GM23338 (cell line): ENCODE results near the gene TBX19. TPM values are rescaled to one million over a fixed set of nuclear protein-coding genes. Genes with fewer than 3 reads are reported as not detected.

Source experiments
- ATAC-seq: fragments of 200-7000 bp; cut with Tn5 transposase; 3 replicates; pipeline ENCODE4 v1.9.1; 2020
- DNase-seq: peaks from one replicate; pipeline ENCODE4 v3.0.0-alpha.2; 2015; ENCODE audit warnings: low spot score
- H2AFZ ChIP-seq: fragments of 200-600 bp; sonication (generic); 2 replicates; pipeline ENCODE4 v1.8.0; 2016; ENCODE audit warnings: antibody characterized with exemption, mild to moderate bottlenecking, moderate library complexity
- H3F3A ChIP-seq: fragments of 200-600 bp; sonication (generic); replicated peaks from 2 replicates; pipeline ENCODE4 v1.8.0; 2017; ENCODE audit warnings: antibody characterized with exemption, mixed run types, low read depth
- H3K27ac ChIP-seq: fragments of 200-600 bp; sonication (generic); 2 replicates; pipeline ENCODE4 v1.6.1; 2016; ENCODE audit warnings: low read depth
- H3K27me3 ChIP-seq: fragments of 200-600 bp; sonication (generic); 2 replicates; pipeline ENCODE4 v1.8.0; 2016; ENCODE audit warnings: mild to moderate bottlenecking, mixed run types, moderate library complexity; ENCODE audit not compliant: insufficient read depth
- H3K36me3 ChIP-seq: fragments of 200-600 bp; sonication (generic); 2 replicates; pipeline ENCODE4 v1.8.0; 2016; ENCODE audit warnings: mild to moderate bottlenecking; ENCODE audit not compliant: insufficient read depth
- H3K4me1 ChIP-seq: fragments of 200-600 bp; sonication (generic); 2 replicates; pipeline ENCODE4 v1.8.0; 2016; ENCODE audit warnings: mild to moderate bottlenecking, moderate library complexity; ENCODE audit not compliant: insufficient read depth
- H3K4me2 ChIP-seq: fragments of 200-600 bp; sonication (generic); 2 replicates; pipeline ENCODE4 v1.7.1; 2017; ENCODE audit warnings: mixed run types
- H3K4me3 ChIP-seq: fragments of 200-600 bp; sonication (generic); 2 replicates; pipeline ENCODE4 v1.6.1; 2016; ENCODE audit warnings: mixed run types
- H3K79me2 ChIP-seq: fragments of 200-600 bp; sonication (generic); replicated peaks from 2 replicates; pipeline ENCODE4 v1.8.0; 2017; ENCODE audit warnings: mild to moderate bottlenecking; ENCODE audit not compliant: insufficient read depth
- H3K9me2 ChIP-seq: fragments of 200-600 bp; sonication (generic); 2 replicates; pipeline ENCODE4 v1.8.0; 2017; ENCODE audit not compliant: insufficient read depth
- H4K20me1 ChIP-seq: fragments of 200-600 bp; sonication (generic); replicated peaks from 2 replicates; pipeline ENCODE4 v1.8.0; 2017; ENCODE audit warnings: mild to moderate bottlenecking; ENCODE audit not compliant: insufficient read depth
- H3K27ac Mint-ChIP-seq: 2 replicates; pipeline ENCODE4 v1.8.0; 2020; ENCODE audit warnings: inconsistent platforms, mild to moderate bottlenecking, moderate library complexity, mixed read lengths
- H3K27me3 Mint-ChIP-seq: 3 replicates; pipeline ENCODE4 v1.8.0; 2022; ENCODE audit warnings: low read depth, mild to moderate bottlenecking, moderate library complexity, mixed read lengths, inconsistent platforms; ENCODE audit not compliant: insufficient read depth, poor library complexity
- H3K36me3 Mint-ChIP-seq: 3 replicates; pipeline ENCODE4 v1.8.0; 2021; ENCODE audit warnings: low read depth, mild to moderate bottlenecking, inconsistent platforms, moderate library complexity, mixed read lengths
- H3K4me1 Mint-ChIP-seq: 3 replicates; pipeline ENCODE4 v1.8.0; 2020; ENCODE audit warnings: mild to moderate bottlenecking, inconsistent platforms, mixed read lengths
- H3K4me3 Mint-ChIP-seq: 3 replicates; pipeline ENCODE4 v1.8.0; 2021; ENCODE audit warnings: moderate library complexity, mild to moderate bottlenecking, inconsistent platforms, mixed read lengths
- H3K9me3 Mint-ChIP-seq: 3 replicates; pipeline ENCODE4 v1.8.0; 2020; ENCODE audit warnings: moderate library complexity, mild to moderate bottlenecking, inconsistent platforms, mixed read lengths
- CTCF ChIP-seq, 2 experiments: fragments of 200-600 bp in 1 of 2; sonication (generic) in 1 of 2; conservative IDR thresholded peaks; 2 replicates each; pipeline versions ENCODE4 v1.5.1 to v1.6.1; 2016 to 2017; ENCODE audit warnings: antibody characterized with exemption in 2 of 2, low read depth in 2 of 2, mild to moderate bottlenecking in 2 of 2, moderate library complexity in 1 of 2
- ETS1 ChIP-seq: IDR thresholded peaks from 2 replicates; pipeline ENCODE4 v1.6.1; 2016; ENCODE audit warnings: antibody characterized with exemption
- EZH2phosphoT487 ChIP-seq: fragments of 200-600 bp; sonication (generic); IDR thresholded peaks from one replicate; pipeline ENCODE4 v1.8.1; 2018; ENCODE audit warnings: antibody characterized with exemption; ENCODE audit not compliant: unreplicated experiment
- REST ChIP-seq: IDR thresholded peaks from one replicate; pipeline ENCODE4 v1.6.1; 2018; ENCODE audit warnings: antibody characterized with exemption; ENCODE audit not compliant: unreplicated experiment
- STAT1 ChIP-seq: IDR thresholded peaks from one replicate; pipeline ENCODE4 v1.6.1; 2016; ENCODE audit warnings: antibody characterized with exemption; ENCODE audit not compliant: unreplicated experiment
- ZNF114 ChIP-seq: fragments of 250-450 bp; sonication (Bioruptor Pico); IDR thresholded peaks from 2 replicates; pipeline ENCODE4 v1.5.0; 2020; ENCODE audit warnings: mild to moderate bottlenecking, moderate library complexity
- ZNF462 ChIP-seq: fragments of 250-450 bp; sonication (Bioruptor Pico); IDR thresholded peaks from 2 replicates; pipeline ENCODE4 v1.5.0; 2020; ENCODE audit warnings: mild to moderate bottlenecking, moderate library complexity
- polyA plus RNA-seq: library from polyadenylated mRNA; unstranded; fragments of >200 nt; fragmentation: Nextera tagmentation; extraction: Ambion mirVana; gene quantifications from 2 replicates; pipeline ENCODE4 v1.2.1, GENCODE V29; 2016
- total RNA-seq: library from RNA; depleted of rRNA; stranded (reverse); fragments of >200 nt; shearing (Covaris generic); gene quantifications from 2 replicates; pipeline ENCODE4 v1.2.3, GENCODE V29; 2014

The TBX19 gene
- total and polyA plus RNA-seq, 2 experiments from 2014 or later, result 0.76 to 1.1 TPM

- no peak overlapping the region for H3K4me2 ChIP-seq
Observed at GRCh38 chr1:168271636-168272035, 9.0 kb upstream of the TBX19 start.

More at GRCh38 chr1:168271636-168272035, 9.0 kb upstream of the TBX19 start:
- H2AFZ ChIP-seq, result no peak overlapping the region
- no peaks in the 10 kb centered on the region for H3K9me2 ChIP-seq
- Mint-ChIP-seq H3K27me3 (no peaks in the 10 kb centered on the region), H3K9me3 (no peaks in the 10 kb centered on the region), H3K27ac (no peak overlapping the region), H3K36me3 (no peaks in the 10 kb centered on the region), H3K4me3 (no peak overlapping the region), H3K4me1 (peaks cover 3% of the 10 kb centered on the region; the same call in 1 of the 3 replicates)
- no peak for DNase-seq
- H3K27ac ChIP-seq, result no peak overlapping the region
- TF ChIP-seq ZNF114 (CRISPR knock-in tag) (no peak), STAT1 (no peak), ZNF462 (CRISPR knock-in tag) (no peak), CTCF (conservative IDR thresholded peaks at IDR 0.05; ENCODE audit: low read depth in 2 of 2) (no peak), EZH2phosphoT487 (no peak), REST (no peak), ETS1 (no peak)
- H3K79me2 ChIP-seq, result no peaks in the 10 kb centered on the region
- no peaks in the 10 kb centered on the region for H3F3A ChIP-seq
- H3K4me1 ChIP-seq, result no peaks in the 10 kb centered on the region
- no peaks in the 10 kb centered on the region for H3K36me3 ChIP-seq
- H3K4me3 ChIP-seq, result no peak overlapping the region
- ATAC-seq, result no peak
- H3K27me3 ChIP-seq, result no peaks in the 10 kb centered on the region
- H4K20me1 ChIP-seq, result no peaks in the 10 kb centered on the region
